Neural cell (in vitro differentiated cells): Measurements from ENCODE around the gene GP5.

ENCODE experiments used
- CTCF ChIP-seq: fragments of 450-650 bp; IDR thresholded peaks from 2 replicates; pipeline ENCODE4 v1.5.1; 2014; ENCODE audit warnings: antibody characterized with exemption, mild to moderate bottlenecking, moderate library complexity; ENCODE audit not compliant: poor library complexity, severe bottlenecking
- EP300 ChIP-seq: fragments of 450-650 bp; conservative IDR thresholded peaks from 2 replicates; pipeline ENCODE4 v1.6.1; 2014; ENCODE audit warnings: antibody characterized with exemption, mild to moderate bottlenecking, moderate library complexity; ENCODE audit not compliant: poor library complexity, severe bottlenecking
- TAF1 ChIP-seq: IDR thresholded peaks from 2 replicates; pipeline ENCODE4 v1.6.1; 2012; ENCODE audit warnings: low read depth

GRCh38 chr3:194424953-194425352 is 25.9 kb upstream of the GP5 start:
- TF ChIP-seq CTCF (no peak), TAF1 (no peak), EP300 (no peak)
